ENCODE results near the gene NPC2. TPM values are rescaled to one million over a fixed set of nuclear protein-coding genes. Genes with fewer than 3 reads are reported as not detected.

Gene NPC2
- 105 and 156 TPM in 2 replicates for total RNA-seq (2014; rRNA removed; shearing (Covaris generic))
- 95.2 and 103 TPM in 2 replicates for polyA plus RNA-seq (2016; fragmentation: Nextera tagmentation; extraction: Ambion mirVana)

DNA sequence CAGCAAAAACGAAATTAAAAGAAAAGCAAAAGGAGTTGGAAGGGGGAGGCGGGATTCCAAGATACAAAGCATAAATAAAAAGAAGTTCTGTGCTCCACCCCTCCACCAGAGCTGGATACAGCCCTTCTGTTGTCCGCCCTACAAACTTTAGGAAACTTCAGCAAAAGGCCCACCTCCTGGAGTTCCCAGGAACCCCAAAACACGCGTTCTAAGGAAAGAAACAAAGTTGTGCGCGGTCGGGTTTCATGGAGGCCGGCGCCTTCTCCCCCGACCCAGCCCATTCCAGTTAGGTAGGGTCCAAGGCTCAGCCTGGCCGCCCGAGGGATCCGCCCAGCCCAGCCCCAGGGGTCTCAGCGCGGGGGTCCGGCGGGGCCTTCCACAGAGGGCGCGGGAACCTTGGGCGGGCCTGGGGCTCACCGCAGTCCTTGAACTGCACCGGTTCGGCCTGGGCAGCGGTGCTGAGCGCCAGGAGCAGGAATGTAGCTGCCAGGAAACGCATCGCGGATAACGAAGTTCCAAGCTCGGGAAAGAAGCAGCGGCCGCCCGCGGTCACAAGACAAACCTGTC, at the start of gene NPC2:
NPC2 (minus strand) TSS at position 530 of the 567 bp plus-strand sequence; CDS start at position 499, 31 bp downstream.
- Histone ChIP-seq H3K9ac (peak within 1 kb of the TSS; percentile 93), H3K4me2 (ENCODE audit: unreplicated experiment) (peak within 1 kb of the TSS; percentile 99), H3K9me2 (ENCODE audit: insufficient read depth) (no peaks in the 10 kb centered on the region), H3K27ac (peak within 1 kb of the TSS; percentile 67), H4K20me1 (ENCODE audit: insufficient read depth) (no peaks in the 10 kb centered on the region), H2AFZ (peak within 1 kb of the TSS; percentile 97), H3K27me3 (replicated peaks; ENCODE audit: insufficient read depth) (no peaks in the 10 kb centered on the region), H3F3A (ENCODE audit: insufficient read depth) (peaks cover 50% of the 10 kb centered on the region), H3K9me3 (ENCODE audit: low read depth) (no peaks in the 10 kb centered on the region), H3K4me3 (peak within 1 kb of the TSS; percentile 99), H3K79me2 (ENCODE audit: insufficient read depth) (peaks cover 12% of the 10 kb centered on the region), H3K4me1 (ENCODE audit: insufficient read depth) (peaks cover 25% of the 10 kb centered on the region), H3K36me3 (ENCODE audit: low read depth) (no peaks in the 10 kb centered on the region)
- in situ Hi-C loops (cut with MboI) = no loop called here
- TF ChIP-seq EZH2phosphoT487 (IDR thresholded peaks at IDR 0.05; ENCODE audit: insufficient read depth, low read depth) = no peak
- 2% methylated on average over 35 of the region's 35 CpGs for WGBS, 2 experiments (ENCODE audit: low coverage in 1 of 2, low lambda C conversion rate in 2 of 2, missing lambda C conversion rate in 2 of 2)
- DNase-seq = peak; percentile 47

DNA sequence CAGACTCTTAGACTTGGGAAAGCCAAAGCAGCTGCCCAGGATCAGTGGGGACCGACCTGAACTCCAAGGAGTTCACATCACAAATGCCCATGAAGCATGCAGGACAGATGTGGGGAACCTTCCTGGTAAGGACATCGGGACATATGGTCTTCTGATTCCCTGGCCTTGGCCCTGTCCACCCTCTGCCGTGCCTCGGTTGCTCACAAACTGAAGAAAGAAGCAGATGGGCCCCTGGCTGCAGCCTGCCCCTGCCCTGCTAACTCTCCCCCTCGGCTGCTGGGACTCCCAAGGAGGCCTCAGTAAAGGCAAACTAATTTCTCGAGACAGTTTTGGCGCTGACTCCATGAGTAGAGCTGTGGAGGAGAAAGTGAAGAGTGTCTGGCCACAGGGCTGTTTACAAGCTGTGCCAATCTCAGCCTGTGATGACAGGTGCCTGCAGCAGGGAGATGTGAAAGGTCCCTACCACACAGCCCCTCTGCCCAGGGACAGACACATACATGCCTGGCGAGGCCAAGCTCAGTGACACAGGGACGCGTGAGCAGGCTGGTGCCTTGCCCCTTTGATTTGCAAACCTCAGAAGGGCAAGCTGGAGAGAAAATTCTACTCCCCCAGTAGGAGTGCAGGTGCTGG, 49.1 kb upstream of the NPC2 start:
- Histone ChIP-seq H2AFZ (no peak overlapping the region), H3F3A (ENCODE audit: insufficient read depth) (0 out of 2 replicates have a peak, but pooled peaks cover 15% of the 10 kb centered on the region), H3K36me3 (ENCODE audit: low read depth) (peaks cover 27% of the 10 kb centered on the region; the same call in 1 of the 2 replicates), H3K9me2 (ENCODE audit: insufficient read depth) (no peaks in the 10 kb centered on the region), H3K27me3 (replicated peaks; ENCODE audit: insufficient read depth) (no peaks in the 10 kb centered on the region), H4K20me1 (ENCODE audit: insufficient read depth) (no peaks in the 10 kb centered on the region), H3K4me1 (ENCODE audit: insufficient read depth) (no peaks in the 10 kb centered on the region), H3K9ac (no peak overlapping the region), H3K4me3 (no peak overlapping the region), H3K4me2 (ENCODE audit: unreplicated experiment) (no peak overlapping the region), H3K9me3 (ENCODE audit: low read depth) (no peaks in the 10 kb centered on the region), H3K79me2 (ENCODE audit: insufficient read depth) (no peaks in the 10 kb centered on the region), H3K27ac (no peak overlapping the region)
- TF ChIP-seq EZH2phosphoT487 (IDR thresholded peaks at IDR 0.05; ENCODE audit: insufficient read depth, low read depth) = no peak
- 87 to 96% methylated on average over 10 of the region's 10 CpGs for WGBS, 2 experiments (ENCODE audit: low coverage in 1 of 2, low lambda C conversion rate in 2 of 2, missing lambda C conversion rate in 2 of 2)
- no peak for DNase-seq
- in situ Hi-C loops (cut with MboI) = no loop called here

DNA sequence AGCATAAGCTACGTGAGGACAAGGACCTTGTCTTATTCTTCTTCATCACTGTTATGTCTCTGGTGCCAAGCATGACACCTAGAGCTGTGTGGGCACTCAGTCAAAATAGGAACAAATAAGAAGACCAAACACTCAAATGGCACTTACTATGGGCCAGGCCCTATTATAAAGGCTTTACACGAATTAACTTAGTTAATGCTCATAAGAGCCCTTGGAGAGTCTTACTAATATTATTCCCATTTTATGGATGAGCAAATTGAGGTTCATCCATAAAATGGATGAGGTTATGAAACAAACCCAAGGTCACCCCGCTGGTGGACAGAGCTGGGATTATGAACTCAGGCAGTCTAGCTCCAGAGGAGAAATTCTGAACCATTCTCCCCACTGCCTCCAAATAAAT, 48.1 kb upstream of the NPC2 start:
- H3K4me1 ChIP-seq (ENCODE audit: insufficient read depth) = no peaks in the 10 kb centered on the region
- H3K27ac ChIP-seq = no peak overlapping the region
- no peaks in the 10 kb centered on the region for H3K9me3 ChIP-seq (ENCODE audit: low read depth)
- 92 to 98% methylated on average over 3 of the region's 3 CpGs for WGBS, 2 experiments (ENCODE audit: low coverage in 1 of 2, low lambda C conversion rate in 2 of 2, missing lambda C conversion rate in 2 of 2)
- TF ChIP-seq EZH2 (IDR thresholded peaks at IDR 0.05; ENCODE audit: insufficient read depth, poor library complexity, severe bottlenecking) (no peak), EZH2phosphoT487 (IDR thresholded peaks at IDR 0.05; ENCODE audit: insufficient read depth, low read depth) (no peak)
- no peaks in the 10 kb centered on the region for H3K27me3 ChIP-seq (replicated peaks; ENCODE audit: insufficient read depth)
- no peaks in the 10 kb centered on the region for H3K79me2 ChIP-seq (ENCODE audit: insufficient read depth)
- H2AFZ ChIP-seq = no peak overlapping the region
- H3K9me2 ChIP-seq (ENCODE audit: insufficient read depth) = no peaks in the 10 kb centered on the region
- no peak overlapping the region for H3K9ac ChIP-seq
- in situ Hi-C loops (cut with MboI) = no loop called here
- H3F3A ChIP-seq (ENCODE audit: insufficient read depth) = 0 out of 2 replicates have a peak, but pooled peaks cover 9% of the 10 kb centered on the region
- no peaks in the 10 kb centered on the region for H4K20me1 ChIP-seq (ENCODE audit: insufficient read depth)
- H3K4me2 ChIP-seq (ENCODE audit: unreplicated experiment) = no peak overlapping the region
- H3K4me3 ChIP-seq = no peak overlapping the region
- no peak for DNase-seq
- H3K36me3 ChIP-seq (ENCODE audit: low read depth) = peaks cover 30% of the 10 kb centered on the region; the same call in 1 of the 2 replicates

DNA sequence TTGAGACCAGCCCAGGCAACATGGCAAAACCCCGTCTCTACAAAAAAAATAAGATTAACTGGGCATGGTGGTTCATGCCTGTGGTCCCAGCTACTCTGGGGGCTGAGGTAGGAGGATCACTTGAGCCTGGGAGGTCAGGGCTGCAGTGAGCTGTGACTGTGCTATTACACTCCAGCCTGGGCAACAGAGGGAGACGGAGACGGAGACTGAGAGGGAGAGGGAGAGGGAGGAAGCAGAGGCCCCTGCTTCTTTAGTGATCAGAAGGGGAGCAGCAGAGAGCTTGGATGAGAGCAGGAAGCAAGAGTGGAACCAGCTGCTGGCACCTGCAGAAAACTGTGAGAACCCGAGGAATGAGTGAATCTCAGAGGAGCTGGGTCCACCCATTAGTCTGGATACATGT, 46.4 kb upstream of the NPC2 start:
- no peaks in the 10 kb centered on the region for H3K9me2 ChIP-seq (ENCODE audit: insufficient read depth)
- H4K20me1 ChIP-seq (ENCODE audit: insufficient read depth) = no peaks in the 10 kb centered on the region
- peaks cover 24% of the 10 kb centered on the region; the same call in 1 of the 2 replicates for H3K36me3 ChIP-seq (ENCODE audit: low read depth)
- DNase-seq = no peak
- H2AFZ ChIP-seq = no peak overlapping the region
- H3F3A ChIP-seq (ENCODE audit: insufficient read depth) = 0 out of 2 replicates have a peak, but pooled peaks cover 9% of the 10 kb centered on the region
- H3K27me3 ChIP-seq (replicated peaks; ENCODE audit: insufficient read depth) = no peaks in the 10 kb centered on the region
- H3K9ac ChIP-seq = no peak overlapping the region
- in situ Hi-C loops (cut with MboI) = no loop called here
- no peak overlapping the region for H3K4me3 ChIP-seq
- no peaks in the 10 kb centered on the region for H3K9me3 ChIP-seq (ENCODE audit: low read depth)
- no peak overlapping the region for H3K4me2 ChIP-seq (ENCODE audit: unreplicated experiment)
- H3K4me1 ChIP-seq (ENCODE audit: insufficient read depth) = no peaks in the 10 kb centered on the region
- H3K27ac ChIP-seq = no peak overlapping the region
- no peaks in the 10 kb centered on the region for H3K79me2 ChIP-seq (ENCODE audit: insufficient read depth)
- 93 to 97% methylated on average over 4 of the region's 4 CpGs for WGBS, 2 experiments (ENCODE audit: low coverage in 1 of 2, low lambda C conversion rate in 2 of 2, missing lambda C conversion rate in 2 of 2)
- TF ChIP-seq EZH2phosphoT487 (IDR thresholded peaks at IDR 0.05; ENCODE audit: insufficient read depth, low read depth) (no peak), EZH2 (IDR thresholded peaks at IDR 0.05; ENCODE audit: insufficient read depth, poor library complexity, severe bottlenecking) (no peak)
